SH-SY5Y (cell line): ENCODE data around the gene TOM1L2.

Source experiments
- GATA2 ChIP-seq: IDR thresholded peaks from 2 replicates; pipeline ENCODE4 v1.6.1; 2011; ENCODE audit warnings: mild to moderate bottlenecking, low read depth, low read length
- GATA3 ChIP-seq: IDR thresholded peaks from 2 replicates; pipeline ENCODE4 v1.6.1; 2011; ENCODE audit warnings: low read depth, mild to moderate bottlenecking, low read length, moderate library complexity

GRCh38 chr17:17926036-17926435 lies 46.2 kb downstream of the TOM1L2 start:
- TF ChIP-seq GATA2 (no peak), GATA3 (no peak)
